GM21786 (cell line): ENCODE results near the gene BCL2.
"Not testable (repeated sequence)": the region's sequence is repeated elsewhere in the genome, so short reads cannot be mapped to it uniquely, and the experiment has no call there.

Experiments
- ATAC-seq: cut with Tn5 transposase; IDR thresholded peaks from one replicate; pipeline ENCODE4 v1.9.1; 2021; ENCODE audit not compliant: unreplicated experiment

BCL2 gene

DNA sequence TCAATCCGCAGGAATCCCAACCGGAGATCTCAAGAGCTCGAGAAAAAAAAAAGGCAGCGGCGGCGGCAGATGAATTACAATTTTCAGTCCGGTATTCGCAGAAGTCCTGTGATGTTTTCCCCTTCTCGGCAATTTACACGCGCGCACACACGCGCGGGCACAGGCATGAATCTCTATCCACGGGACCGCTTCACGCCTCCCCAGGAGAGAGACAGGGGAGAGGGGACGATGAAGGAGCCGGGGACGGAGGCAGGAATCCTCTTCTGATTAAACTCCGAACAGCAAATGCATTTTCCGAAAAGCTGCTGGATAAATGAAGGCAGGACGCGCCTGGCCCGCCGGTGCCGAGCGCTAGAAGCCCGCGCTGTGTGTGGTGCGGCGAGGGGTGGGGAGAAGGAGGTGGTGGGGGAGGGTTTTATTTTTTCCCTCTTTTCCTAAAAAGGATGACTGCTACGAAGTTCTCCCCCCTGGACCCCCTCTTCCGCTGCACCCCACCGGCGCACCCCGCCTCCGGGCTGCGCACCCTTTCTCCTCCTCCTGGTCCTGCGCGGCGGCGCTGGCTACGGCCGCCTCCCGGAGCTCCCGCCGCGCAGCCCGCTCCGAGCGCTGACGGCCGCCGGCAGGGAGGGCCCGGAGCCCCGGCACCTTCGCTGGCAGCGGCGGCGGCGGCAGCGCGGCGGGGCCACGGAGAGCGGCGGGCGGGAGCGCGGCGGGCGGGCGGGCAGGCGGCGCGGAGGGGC is at the start of gene BCL2:
Gene BCL2, minus strand, starts transcription at position 387 of the 740 bp plus-strand sequence.
- ATAC-seq: no peak

DNA sequence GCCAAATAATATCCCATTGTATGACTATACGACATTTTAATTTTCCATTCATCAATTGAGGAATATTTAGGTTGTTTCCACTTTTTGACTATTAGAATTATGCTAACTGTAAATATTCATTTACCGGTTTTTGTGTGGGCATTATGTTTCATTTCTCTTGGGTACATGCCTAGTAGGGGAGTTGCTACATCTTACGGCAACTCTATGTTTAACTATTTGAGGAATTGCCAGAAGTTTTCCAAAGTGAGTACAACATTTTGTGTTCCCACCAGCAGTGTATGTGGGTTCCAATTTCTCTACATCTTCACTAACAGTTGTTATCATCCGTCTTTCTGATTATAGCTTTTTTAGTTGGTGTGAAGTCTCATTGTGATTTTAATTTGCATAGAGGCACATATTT is 49.0 kb upstream of the BCL2 start:
- no peak for ATAC-seq

DNA sequence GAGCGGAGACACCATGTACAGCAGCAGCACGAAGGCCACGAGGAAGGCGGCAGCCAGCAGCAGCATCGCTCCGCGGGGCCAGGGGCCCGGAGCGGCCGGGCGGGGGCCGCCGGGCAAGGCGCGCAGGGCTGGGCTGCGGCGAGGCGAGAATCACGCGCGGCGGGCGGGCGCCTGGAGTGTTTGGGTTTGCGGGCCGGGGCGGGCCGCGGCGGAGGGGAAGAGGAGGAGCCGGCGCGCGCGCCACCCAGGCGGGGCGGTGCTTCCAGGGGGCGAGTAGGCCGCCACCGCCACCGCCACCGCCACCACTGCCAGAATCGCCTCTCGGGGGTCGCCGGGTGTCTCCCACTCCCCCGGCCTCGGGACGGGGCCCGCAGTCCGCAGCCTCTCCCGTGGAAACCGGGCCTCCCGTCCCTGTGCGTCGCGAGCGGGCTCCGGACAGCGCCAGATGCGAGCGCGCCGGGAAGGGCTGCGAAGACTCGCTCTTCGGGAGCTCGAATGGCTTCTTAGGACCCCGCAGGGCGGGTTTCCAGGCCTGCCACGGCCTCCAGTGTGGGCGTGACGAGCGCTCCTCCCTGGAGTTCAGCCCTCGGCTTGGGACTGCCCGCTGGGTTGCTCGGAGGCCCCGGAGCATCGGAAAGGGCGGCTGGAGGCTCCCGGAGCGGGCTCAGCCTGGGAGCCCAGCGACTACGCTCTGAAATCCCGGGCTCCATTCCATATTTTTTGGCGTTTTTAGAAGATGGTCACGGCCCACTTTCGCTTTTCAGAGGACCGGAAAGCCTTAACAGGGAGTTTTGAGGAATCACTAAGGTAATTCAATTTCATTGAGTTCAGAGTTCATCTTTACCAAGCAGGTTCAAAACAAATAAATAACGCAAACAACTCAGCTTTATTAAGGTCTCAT is 47.7 kb upstream of the BCL2 start, which contains the start of gene KDSR:
Gene KDSR, minus strand, starts transcription at position 154 of the 901 bp plus-strand sequence. Its CDS starts 88 bp downstream, at position 66.
- peak; percentile 83 for ATAC-seq

DNA sequence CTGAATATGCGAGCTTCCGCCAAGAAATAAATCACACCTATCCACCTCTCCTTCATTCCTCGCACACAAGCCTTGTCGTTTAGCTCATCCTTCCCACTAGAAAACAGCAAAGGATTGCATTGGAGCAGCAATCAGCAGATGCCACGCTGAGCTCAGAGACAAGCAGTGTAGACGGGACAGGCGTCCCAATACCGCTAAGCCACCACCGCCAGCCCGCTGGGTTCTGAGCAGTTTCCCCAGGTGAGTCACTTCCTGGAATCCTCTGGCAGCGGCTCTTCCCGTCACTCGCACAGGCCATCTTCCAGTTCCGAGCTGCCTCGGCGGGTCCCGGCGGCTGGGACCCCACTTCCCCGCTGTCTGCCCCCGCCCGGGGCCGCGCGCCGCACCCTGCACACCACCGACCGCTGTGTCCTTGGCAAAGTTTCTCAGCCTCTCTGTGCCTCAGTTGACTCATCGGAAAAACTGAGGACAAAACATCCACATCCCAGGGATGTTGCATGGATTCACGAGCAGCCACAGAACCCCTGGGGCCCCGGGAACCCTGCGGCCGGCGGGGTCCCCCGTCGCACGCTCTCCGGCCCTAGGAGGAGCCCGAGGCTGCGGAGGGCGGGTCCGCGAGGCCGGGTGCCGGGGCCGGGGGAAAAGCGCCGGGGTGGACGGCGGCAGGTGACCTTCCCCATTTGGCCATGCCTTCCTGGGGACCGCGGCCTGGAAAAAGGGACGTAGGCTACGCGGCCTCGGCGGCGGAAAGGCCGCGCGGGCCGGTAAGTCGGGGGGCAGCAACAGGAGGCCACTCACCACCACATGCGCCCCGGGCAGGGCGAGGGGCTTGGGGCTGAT is 46.9 kb upstream of the BCL2 start:
- ATAC-seq: peak; percentile 37

DNA sequence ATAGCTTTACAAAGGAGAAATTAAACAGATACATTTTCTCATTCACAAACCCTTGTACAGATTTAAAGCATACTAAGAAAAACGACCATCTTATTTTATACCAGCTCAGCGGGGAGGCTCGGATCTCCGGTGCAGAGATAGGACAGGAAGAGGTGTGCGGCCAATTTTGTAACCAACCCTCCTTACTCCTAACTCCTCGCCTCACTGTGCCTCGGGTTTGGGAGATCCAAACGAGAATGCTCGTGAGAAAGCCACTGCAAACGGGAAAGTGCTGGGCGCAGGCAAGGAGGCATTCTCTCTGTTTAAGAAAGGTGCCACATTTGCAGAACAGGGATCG is 46.3 kb upstream of the BCL2 start:
- no peak for ATAC-seq

DNA sequence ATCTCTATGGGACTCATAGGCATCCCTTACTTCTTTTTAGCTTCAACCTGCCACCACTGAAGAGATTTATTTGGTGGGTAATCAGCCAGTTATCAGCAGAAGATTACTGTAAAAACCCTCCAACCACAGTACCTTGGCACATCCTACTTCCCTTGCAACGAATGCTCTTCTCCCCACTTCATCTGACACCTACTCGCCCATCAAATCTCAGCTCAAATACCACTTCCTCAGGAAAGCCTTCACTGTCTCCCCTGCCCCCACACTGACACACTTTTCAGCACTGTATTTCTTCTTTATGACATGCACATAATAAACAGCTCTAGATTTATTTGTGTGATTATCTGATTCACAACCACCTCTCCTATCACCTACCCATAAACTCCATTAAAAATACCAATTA is 44.4 kb upstream of the BCL2 start:
- no peak for ATAC-seq

DNA sequence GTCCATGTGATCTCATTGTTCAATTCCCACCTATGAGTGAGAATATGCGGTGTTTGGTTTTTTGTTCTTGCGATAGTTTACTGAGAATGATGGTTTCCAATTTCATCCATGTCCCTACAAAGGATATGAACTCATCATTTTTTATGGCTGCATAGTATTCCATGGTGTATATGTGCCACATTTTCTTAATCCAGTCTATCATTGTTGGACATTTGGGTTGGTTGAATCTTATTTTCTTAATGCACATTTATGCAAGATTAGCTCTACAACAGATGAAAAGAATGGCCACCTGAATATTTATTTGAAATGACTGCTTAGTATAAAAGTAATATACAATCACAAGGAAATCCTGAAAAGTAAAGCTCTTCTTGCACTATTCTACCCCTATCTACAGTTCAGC is 43.9 kb upstream of the BCL2 start:
- not testable (repeated sequence) for ATAC-seq

DNA sequence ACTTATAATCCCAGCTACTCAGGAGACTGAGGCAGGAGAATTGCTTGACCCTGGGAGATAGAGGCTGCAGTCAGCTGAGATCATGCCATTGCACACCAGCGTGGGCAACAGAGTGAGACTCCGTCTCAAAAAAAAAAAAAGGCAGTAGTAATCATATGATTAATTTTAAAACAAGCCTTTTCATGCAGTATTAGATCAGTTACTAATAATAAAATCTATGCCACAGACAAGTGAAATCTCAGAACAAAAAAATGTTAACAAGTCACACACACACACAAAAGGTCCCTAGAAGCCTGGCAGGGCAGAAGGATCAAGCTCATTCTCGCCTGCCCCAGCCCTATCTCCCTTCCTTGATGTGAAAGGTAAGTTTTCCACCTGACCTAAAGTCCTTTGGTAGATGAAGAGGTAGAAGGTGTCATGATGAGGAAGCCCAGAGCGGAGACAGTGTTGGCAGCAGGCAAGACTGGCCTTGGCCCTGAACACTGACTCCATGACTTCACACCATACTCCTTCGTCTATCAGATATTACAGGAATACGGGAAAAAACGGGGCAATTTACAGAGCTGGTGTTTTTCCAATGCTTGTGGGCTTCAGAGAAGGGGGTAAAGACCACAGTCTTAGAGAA is 36.8 kb upstream of the BCL2 start:
- no peak for ATAC-seq

DNA sequence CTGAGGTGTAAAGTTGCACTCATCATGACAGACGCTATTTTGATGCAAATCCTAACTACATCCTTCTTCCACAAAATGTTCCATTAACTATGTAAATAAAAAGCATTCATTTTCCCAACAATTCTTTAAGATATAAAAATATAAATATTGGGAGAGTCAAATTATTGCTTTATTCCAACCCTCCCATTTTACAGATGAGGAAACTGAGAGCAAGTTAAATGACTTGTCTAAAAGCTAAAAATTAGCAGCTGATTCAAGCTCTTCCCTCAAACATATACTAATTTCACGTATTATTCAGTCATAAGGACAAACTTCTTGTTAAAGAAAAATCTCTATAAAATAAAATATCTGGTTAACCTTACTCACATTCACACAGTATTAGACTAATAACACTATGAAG is 30.7 kb upstream of the BCL2 start:
- no peak for ATAC-seq

DNA sequence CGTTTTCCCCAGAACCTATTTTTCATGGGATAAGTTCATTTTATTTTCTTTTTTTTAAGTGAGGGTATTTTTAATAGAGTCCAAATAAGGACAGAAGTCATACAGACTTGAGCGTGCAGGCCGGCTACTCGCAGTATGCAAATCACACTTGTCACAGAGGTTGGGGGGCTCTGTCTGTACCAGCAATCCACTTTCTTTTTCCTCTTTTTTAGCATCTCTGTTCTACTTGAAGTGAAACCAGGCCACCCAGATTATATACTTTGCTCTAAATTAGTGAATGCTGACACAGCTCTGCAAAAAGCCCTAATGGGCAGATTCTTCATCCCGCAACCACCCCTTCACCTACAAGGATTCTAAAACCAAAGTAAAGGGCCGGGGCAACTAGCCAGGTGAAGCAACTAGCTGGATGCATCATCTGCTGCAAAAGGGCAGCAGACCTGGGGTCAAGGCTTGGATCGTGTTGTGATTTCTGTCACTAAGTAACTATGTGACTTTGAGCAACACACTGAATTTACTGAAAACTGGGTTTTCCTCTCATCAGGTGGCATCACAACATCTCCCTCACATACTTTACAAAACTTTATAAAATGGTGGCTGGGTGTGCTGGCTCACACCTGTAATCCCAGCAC is 29.1 kb upstream of the BCL2 start:
- ATAC-seq: no peak

DNA sequence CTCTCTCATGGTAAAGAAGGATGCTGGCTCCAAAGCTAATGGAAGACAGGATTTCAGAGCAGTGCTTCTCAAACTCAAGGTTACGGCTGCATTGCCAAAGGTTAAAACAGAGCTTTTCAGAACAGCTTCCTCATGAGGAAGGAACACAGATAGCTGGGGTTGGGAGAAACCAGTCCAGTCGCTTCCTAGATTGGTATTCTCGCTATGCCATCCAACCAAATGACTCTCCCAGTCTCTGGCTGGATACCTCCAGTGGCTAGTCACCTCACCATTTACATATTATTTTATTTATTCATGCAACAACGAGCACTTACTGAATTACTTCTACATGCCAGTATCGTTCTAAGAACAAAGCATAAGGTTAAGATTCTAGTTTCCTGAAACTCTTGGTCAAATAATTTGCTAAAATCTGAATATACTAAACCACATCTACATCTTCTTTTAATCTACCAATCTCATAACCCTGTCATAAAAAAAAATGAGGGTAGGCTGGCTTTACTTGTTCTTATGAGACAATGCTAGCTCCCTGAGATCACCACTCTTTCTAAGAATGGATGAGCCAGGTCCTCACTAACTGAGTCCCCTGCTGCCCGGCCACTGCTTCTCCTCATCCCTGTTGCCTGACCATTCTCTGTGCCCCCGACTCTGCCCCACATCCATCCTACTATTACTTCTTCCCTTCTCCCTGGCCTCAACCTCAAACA is 27.1 kb upstream of the BCL2 start:
- ATAC-seq: no peak

DNA sequence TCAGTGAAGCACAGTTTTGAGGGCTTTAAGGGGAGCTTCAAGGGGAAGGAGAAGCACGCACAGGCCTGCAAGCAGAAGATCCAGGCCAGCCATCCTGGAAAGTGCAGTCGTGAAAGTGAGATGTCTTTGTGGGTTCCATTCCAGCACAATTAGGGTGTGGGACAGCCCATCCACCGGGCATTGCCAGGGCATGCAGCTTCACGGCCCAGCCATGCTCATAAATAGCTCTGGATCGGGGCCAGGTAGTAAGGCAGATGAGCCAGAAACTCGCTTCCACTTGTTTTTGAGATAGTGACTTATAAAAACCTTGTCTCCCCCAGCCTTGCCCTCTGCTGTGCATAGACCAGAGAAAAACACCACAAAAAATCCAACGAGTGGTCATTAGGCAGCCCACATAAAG is 26.5 kb upstream of the BCL2 start:
- ATAC-seq: no peak

DNA sequence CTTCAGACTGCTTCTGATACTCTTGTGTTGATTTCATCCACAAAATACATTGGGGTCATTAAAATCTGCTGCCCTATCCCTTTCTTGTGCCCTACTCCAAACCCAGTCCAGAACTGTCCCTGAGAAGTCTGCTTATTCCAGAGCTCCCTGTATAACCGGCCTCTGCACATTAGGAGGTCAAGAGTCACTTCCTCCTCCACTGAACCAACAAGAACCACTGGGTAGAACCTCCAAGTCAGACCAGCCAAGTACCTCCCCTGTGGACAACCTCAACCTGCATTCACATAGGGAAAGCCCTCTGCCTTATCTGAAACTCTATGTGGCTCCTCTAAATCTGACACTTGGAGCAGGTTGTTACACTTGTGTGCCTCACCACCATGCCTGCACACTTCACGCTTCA is 25.3 kb upstream of the BCL2 start:
- ATAC-seq: no peak

DNA sequence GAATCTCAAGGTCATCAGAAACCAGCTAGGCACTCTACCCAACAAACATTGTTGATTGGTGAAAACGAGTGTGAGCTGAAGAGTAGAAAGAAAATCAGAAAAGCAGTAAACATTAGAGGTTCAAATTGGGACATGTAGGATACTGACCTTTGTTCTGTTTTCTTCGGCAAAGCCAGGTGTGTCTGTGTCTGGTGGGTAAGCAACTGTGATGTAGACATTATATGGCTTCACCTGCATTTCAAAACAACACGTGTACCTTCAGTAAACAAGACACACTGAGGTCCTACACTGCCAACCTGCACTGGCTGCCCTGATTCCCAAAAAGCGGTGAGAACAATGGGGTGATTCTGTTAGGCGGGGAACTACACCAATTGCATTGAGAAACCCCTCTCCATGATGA is 24.7 kb upstream of the BCL2 start:
- ATAC-seq: no peak

DNA sequence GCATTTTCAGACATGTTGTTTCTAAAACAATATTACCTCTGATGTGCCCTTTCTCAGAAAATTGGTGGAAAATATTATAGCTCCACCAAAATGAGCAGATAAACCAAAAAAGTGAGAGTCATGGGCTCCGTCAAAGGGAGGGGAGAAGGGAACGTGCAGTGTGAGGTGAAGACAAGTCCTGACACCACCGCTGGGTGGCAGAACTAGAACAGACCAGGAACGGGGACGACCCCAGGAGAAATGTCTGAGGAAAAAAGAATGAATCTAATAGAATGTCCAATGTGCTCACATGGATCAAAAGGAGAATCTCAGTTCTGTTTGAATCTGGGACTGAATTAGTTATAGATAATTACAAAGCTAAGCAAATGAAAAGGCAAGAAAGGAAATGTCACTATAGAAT is 22.6 kb upstream of the BCL2 start:
- peak; percentile 67 for ATAC-seq

DNA sequence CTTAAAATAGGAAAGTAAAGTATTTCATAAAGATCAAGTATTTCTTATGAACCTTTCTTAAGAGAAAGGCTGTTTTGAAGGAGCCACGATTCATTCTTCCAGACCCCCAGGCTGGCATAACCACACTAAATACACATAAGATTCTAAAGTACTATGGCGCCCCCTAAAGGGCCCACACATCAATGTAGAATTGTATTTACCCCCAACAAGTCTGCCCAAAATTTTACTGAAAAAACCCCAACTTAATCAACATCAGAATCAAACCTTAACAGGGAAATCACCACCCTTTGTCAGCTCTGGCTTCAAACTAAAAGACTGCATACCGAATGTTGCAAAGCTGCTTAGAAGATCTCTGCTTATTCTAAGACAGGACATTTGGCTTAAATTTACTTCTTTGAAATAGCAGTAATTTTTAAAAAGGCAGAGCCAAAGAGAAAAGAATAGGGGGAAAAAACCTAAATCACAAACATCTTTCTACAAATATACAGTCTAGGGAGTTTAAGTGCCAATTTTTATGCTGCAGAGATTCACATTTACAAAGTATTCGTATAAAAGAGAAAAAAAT is 20.4 kb upstream of the BCL2 start:
- no peak for ATAC-seq

DNA sequence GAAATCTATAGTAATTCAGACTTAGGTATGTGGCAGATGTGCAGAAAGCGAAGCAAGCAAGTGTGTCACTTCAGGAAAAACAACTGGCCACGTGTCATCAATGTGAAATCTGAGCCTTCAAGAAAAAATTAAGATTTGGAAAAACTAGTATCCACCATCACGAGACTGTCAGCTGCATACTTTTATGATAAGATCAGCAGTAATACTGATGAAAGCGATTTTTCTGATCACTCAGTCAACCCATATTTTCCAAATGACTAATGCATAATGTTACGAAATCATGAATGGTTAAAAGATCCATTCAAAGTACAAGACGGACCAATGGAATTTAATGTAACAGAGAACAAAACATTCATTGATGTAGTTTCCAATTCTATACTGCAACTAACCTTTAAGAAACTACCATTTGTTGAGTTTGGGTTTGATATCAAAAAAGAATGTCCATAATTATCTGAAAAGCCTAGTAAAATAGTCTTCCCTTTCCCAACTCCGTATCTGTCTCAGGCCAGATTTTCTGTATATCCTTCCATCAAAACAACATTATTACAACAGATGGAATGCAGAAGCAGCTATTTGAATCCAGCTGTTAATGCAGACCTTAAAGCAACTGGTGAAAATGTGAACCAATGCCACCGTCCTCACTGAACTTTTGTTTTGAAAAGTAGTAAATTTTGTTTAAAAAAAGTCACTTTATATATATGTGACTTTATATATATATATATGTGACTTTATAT is 17.0 kb upstream of the BCL2 start:
- ATAC-seq: no peak

DNA sequence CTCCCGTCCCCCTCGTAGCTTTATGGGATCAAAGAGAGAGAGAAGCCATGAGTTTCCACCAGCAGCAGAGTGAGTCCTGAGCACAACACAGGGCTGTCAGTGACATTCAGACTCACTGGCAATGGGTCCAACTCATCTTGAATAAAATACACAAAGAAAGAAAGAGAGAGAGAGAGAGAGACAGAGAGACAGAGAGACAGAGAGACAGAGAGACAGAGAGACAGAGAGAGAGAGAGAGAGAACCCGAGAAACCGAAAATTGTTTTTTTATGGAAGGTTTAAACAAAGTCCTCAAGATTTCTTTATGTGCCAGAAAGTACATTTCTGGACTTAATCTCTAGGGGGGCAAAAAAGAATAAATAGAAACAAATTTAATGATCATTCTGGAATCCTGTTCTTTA is 11.5 kb upstream of the BCL2 start:
- ATAC-seq: no peak
